ENCODE measurements around the gene CNIH3. TPM values are rescaled to one million over a fixed set of nuclear protein-coding genes. Genes with fewer than 3 reads are reported as not detected.

Gene CNIH3
- total RNA-seq, 2 experiments from 2014 or later: 1.8 to 2.5 TPM

- H3K4me3 ChIP-seq (ENCODE audit: low read length): no peak overlapping the region
- no peaks in the 10 kb centered on the region for H3K4me1 Mint-ChIP-seq (ENCODE audit: low read depth)
- H3K9me3 Mint-ChIP-seq: no peaks in the 10 kb centered on the region
- ATAC-seq (ENCODE audit: poor library complexity): no peak
- intact Hi-C loops (cut with DNase I, micrococcal nuclease): no loop called here
- no peak overlapping the region for H3K4me3 Mint-ChIP-seq
- H3K27me3 Mint-ChIP-seq: peaks cover 20% of the 10 kb centered on the region
- no peaks in the 10 kb centered on the region for H3K9me3 ChIP-seq (ENCODE audit: control insufficient read depth in 1 of 2, insufficient read depth in 1 of 2, low read length in 2 of 2)
- H3K27ac ChIP-seq (ENCODE audit: low read depth in 1 of 2, low read length in 2 of 2): no peak overlapping the region
- H3K4me1 ChIP-seq (ENCODE audit: insufficient read depth, low read length): no peaks in the 10 kb centered on the region
- H3K27me3 ChIP-seq (ENCODE audit: control insufficient read depth in 1 of 2, insufficient read depth in 2 of 2, low read length in 2 of 2): peaks cover 4% of the 10 kb centered on the region in 2 experiments
- no peak overlapping the region for H3K27ac Mint-ChIP-seq
- ChIA-PET POLR2A (no interaction called here), CTCF (no interaction called here)
- no peaks in the 10 kb centered on the region for H3K36me3 ChIP-seq (ENCODE audit: insufficient read depth, low read length)
- TF ChIP-seq, protein P1, sequence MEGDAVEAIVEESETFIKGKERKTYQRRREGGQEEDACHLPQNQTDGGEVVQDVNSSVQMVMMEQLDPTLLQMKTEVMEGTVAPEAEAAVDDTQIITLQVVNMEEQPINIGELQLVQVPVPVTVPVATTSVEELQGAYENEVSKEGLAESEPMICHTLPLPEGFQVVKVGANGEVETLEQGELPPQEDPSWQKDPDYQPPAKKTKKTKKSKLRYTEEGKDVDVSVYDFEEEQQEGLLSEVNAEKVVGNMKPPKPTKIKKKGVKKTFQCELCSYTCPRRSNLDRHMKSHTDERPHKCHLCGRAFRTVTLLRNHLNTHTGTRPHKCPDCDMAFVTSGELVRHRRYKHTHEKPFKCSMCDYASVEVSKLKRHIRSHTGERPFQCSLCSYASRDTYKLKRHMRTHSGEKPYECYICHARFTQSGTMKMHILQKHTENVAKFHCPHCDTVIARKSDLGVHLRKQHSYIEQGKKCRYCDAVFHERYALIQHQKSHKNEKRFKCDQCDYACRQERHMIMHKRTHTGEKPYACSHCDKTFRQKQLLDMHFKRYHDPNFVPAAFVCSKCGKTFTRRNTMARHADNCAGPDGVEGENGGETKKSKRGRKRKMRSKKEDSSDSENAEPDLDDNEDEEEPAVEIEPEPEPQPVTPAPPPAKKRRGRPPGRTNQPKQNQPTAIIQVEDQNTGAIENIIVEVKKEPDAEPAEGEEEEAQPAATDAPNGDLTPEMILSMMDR (IDR thresholded peaks at IDR 0.05): no peak
- no peaks in the 10 kb centered on the region for H3K36me3 Mint-ChIP-seq (ENCODE audit: low read depth)
- DNase-seq: no peak
Observed at GRCh38 chr1:224769452-224770335, 153.6 kb downstream of the CNIH3 start.

DNA sequence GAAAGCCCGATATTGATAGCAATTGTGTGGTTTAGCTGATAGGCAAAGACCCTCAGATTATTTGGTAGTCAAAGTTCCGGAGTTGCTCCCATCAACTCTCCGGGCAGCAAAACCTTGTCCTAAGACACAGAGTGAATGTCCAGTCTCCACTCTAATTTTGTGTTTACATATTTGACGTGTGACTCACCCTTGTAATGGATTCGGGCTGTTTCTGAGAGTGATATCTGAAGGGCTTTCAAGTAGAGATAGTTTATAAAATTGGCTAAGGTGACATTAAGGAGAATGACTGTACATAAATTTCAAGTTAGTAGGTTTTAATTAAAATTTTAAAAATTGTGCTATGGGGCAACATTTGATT, 154.2 kb downstream of the CNIH3 start:
- intact Hi-C loops (cut with DNase I, micrococcal nuclease): no loop called here
- CTCF ChIA-PET: no interaction called here
- no peaks in the 10 kb centered on the region for H3K36me3 ChIP-seq (ENCODE audit: insufficient read depth, low read length)
- Mint-ChIP-seq H3K27me3 (peaks cover 20% of the 10 kb centered on the region), H3K27ac (no peak overlapping the region), H3K9me3 (no peaks in the 10 kb centered on the region), H3K4me1 (ENCODE audit: low read depth) (no peaks in the 10 kb centered on the region), H3K36me3 (ENCODE audit: low read depth) (no peaks in the 10 kb centered on the region), H3K4me3 (no peak overlapping the region)
- POLR2A ChIA-PET: no interaction called here
- DNase-seq: no peak
- TF ChIP-seq, protein P1 (IDR thresholded peaks at IDR 0.05): no peak
- no peaks in the 10 kb centered on the region for H3K9me3 ChIP-seq (ENCODE audit: control insufficient read depth in 1 of 2, insufficient read depth in 1 of 2, low read length in 2 of 2)
- H3K27ac ChIP-seq (ENCODE audit: low read depth in 1 of 2, low read length in 2 of 2): no peak overlapping the region
- no peaks in the 10 kb centered on the region for H3K4me1 ChIP-seq (ENCODE audit: insufficient read depth, low read length)
- no peak overlapping the region for H3K4me3 ChIP-seq (ENCODE audit: low read length)
- no peak for ATAC-seq (ENCODE audit: poor library complexity)
- peaks cover 4% of the 10 kb centered on the region in 2 experiments for H3K27me3 ChIP-seq (ENCODE audit: control insufficient read depth in 1 of 2, insufficient read depth in 2 of 2, low read length in 2 of 2)

- Histone ChIP-seq H3K27ac (ENCODE audit: low read depth in 1 of 2, low read length in 2 of 2) (no peak overlapping the region), H3K9me3 (ENCODE audit: control insufficient read depth in 1 of 2, insufficient read depth in 1 of 2, low read length in 2 of 2) (no peaks in the 10 kb centered on the region), H3K4me3 (ENCODE audit: low read length) (no peak overlapping the region), H3K4me1 (ENCODE audit: insufficient read depth, low read length) (no peaks in the 10 kb centered on the region), H3K36me3 (ENCODE audit: insufficient read depth, low read length) (no peaks in the 10 kb centered on the region), H3K27me3 (ENCODE audit: control insufficient read depth in 1 of 2, insufficient read depth in 2 of 2, low read length in 2 of 2) (peaks cover 0 to 4% of the 10 kb centered on the region in 2 experiments)
- ATAC-seq (ENCODE audit: poor library complexity): no peak
- H3K9me3 Mint-ChIP-seq: no peaks in the 10 kb centered on the region
- intact Hi-C loops (cut with DNase I, micrococcal nuclease): no loop called here
- no peaks in the 10 kb centered on the region for H3K4me1 Mint-ChIP-seq (ENCODE audit: low read depth)
- H3K36me3 Mint-ChIP-seq (ENCODE audit: low read depth): no peaks in the 10 kb centered on the region
- no peak for DNase-seq
- no peak overlapping the region for H3K4me3 Mint-ChIP-seq
- TF ChIP-seq, protein P1 (IDR thresholded peaks at IDR 0.05): no peak
- no peak overlapping the region for H3K27ac Mint-ChIP-seq
- ChIA-PET CTCF (no interaction called here), POLR2A (no interaction called here)
- peaks cover 20% of the 10 kb centered on the region for H3K27me3 Mint-ChIP-seq
Observed at GRCh38 chr1:224773646-224774045, 157.5 kb downstream of the CNIH3 start.
